AG09309 (cell line): ENCODE results near the gene GLIPR1.
"Not testable (repeated sequence)": the region's sequence is repeated elsewhere in the genome, so short reads cannot be mapped to it uniquely, and the experiment has no call there.

Experiments
- DNase-seq: peaks from one replicate; pipeline ENCODE4 v3.0.0-alpha.2; 2010; ENCODE audit warnings: low read depth
- H3K4me3 ChIP-seq: 2 replicates; pipeline ENCODE4 v1.5.1; 2011; ENCODE audit warnings: mild to moderate bottlenecking, low read depth, low read length, moderate library complexity; ENCODE audit not compliant: control insufficient read depth
- TF ChIP-seq, protein P1 (sequence below): IDR thresholded peaks from 2 replicates; pipeline ENCODE4 v1.5.1; 2011; ENCODE audit warnings: mild to moderate bottlenecking, low read depth, low read length, inconsistent platforms; ENCODE audit not compliant: insufficient read depth, control insufficient read depth; ENCODE audit errors: missing control alignments

GLIPR1 gene

DNA sequence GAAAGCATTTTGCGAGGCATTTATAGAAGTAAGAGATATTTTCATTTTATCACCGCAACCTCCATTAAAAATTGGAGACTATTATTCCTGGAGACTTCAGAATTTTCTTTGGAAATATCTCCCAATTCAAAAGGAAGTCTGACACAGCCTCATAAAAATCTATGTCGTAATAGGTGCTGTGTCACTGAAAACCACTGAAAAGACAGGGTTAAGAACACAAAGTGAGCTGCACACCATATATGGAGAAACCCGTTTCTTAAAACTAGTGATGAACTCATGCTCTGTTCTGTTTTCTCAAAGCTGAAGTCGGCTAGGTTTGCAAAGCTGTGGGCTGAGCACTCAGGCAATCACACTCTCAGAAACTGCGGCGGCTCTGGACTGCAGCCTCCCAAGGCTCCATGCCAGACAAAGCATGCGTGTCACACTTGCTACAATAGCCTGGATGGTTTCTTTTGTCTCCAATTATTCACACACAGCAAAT lies at the start of gene GLIPR1:
GLIPR1 (plus strand) TSS at position 287 of the 481 bp plus-strand sequence; CDS start at position 413, 126 bp downstream.
- TF ChIP-seq, protein P1, sequence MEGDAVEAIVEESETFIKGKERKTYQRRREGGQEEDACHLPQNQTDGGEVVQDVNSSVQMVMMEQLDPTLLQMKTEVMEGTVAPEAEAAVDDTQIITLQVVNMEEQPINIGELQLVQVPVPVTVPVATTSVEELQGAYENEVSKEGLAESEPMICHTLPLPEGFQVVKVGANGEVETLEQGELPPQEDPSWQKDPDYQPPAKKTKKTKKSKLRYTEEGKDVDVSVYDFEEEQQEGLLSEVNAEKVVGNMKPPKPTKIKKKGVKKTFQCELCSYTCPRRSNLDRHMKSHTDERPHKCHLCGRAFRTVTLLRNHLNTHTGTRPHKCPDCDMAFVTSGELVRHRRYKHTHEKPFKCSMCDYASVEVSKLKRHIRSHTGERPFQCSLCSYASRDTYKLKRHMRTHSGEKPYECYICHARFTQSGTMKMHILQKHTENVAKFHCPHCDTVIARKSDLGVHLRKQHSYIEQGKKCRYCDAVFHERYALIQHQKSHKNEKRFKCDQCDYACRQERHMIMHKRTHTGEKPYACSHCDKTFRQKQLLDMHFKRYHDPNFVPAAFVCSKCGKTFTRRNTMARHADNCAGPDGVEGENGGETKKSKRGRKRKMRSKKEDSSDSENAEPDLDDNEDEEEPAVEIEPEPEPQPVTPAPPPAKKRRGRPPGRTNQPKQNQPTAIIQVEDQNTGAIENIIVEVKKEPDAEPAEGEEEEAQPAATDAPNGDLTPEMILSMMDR = no peak
- DNase-seq = peak; percentile 98
- peak within 1 kb of the TSS; percentile 36 for H3K4me3 ChIP-seq

DNA sequence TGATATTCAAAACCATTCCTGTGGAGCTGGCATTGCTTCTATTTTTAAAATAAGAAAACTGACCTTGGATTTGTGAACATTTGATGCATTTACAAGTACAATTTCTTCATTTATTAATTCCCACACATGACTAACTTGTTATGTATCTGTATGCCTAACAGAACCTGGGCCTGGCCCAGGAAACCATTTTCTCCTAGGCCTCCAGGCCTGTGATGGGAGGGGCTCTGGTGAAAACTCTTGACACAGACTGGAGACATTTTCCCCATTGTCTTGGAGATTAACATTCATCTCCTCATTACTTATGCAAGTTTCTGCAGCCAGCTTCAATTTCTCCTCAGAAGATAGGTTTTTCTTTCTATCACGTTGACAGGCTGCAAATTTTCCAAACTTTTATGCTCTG lies 47.6 kb upstream of the GLIPR1 start:
- no peak overlapping the region for H3K4me3 ChIP-seq
- DNase-seq = no peak
- TF ChIP-seq, protein P1 = no peak

DNA sequence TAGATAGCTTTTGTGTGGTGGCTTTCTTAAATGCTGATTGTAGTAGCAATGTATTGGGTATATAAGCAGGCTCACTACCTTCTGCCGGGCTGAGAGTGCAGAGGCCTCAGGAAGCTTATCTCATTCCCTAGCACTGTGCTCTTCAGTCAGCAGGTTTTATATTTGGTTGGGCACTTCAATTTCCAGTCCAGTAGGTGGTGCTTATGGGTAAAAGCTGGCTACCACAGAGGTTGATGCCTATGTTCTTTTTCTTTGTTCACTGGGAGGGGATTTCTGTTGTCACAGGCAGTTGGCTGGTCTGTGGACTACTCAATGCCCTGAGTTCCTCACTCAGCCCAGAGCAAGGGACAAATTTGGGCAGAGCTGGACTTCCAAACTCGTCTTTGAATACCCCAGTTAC lies 43.0 kb upstream of the GLIPR1 start:
- DNase-seq = no peak
- TF ChIP-seq, protein P1 = peak; percentile 40

DNA sequence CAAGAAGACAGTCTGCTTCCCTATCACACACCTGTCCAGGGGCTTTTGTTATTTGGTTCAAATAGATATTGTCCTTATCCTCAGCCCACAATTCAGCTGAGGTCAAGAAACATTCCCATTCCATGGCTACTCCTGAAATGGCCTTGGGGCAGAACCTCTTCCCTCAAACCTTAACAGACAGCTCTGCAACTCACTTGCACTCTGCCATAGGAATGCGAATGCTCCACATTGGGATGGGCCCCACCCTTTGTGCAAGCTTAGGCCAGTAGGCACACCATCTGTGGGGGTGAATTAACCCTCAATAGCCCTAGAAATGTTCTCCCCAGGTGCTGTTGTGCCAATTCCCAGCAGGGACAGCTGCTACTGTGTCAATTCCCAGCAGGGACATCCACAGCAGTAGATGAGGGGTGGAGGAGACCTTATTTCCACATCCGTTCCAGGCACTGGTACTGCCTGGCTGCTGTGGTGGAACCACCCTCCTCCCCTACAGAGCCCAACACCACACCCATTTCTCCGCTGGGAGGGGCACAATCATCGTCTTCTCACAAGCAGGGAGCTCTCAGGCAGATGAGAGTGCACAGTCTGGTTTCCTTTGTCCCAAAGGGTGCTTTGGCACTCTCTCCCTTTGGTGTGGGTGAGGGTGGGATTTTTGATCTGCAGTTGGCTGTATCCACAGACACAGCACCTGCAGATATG lies 42.3 kb upstream of the GLIPR1 start:
- TF ChIP-seq, protein P1 = no peak
- DNase-seq = no peak
- H3K4me3 ChIP-seq = no peak overlapping the region

More for the DNA sequence above, 43.0 kb upstream of the GLIPR1 start:
- H3K4me3 ChIP-seq = no peak overlapping the region

DNA sequence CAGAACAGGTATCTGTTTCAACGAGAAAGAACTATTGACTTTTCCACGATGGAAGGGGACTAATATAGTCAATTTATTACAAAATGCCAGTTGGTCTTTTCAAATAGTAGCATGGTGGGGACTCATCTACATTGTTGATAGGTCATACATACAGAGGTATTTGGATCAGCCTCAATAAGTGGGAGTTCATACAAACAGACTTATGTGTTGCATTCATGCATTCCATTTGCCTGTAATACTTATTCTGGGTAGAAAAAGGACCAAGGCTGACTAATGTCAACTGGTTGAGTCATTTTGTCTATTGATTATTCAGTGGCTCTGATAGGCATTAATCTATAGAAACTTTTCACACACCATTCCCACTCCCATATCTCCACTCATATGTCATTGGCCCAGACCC lies 41.5 kb upstream of the GLIPR1 start:
- TF ChIP-seq, protein P1 = no peak
- no peak overlapping the region for H3K4me3 ChIP-seq
- no peak for DNase-seq

DNA sequence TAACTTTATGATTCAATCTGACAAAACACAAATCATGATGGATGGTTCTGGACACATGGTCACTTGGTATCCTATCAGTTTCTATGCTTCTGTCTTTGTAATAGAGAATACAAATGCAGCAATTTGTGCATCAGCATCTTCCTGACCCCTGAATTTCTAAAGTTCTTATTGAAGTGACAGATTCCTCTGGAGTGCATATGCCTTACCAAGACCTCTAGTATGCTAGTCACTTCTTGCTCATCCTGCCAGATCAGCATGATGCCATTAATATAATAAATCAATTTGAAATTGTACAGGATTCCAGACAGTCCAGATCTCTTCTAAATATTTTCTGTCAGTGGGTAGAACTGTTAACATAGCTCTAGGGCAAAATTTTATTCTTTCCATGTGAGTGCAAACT lies 40.6 kb upstream of the GLIPR1 start:
- no peak overlapping the region for H3K4me3 ChIP-seq
- TF ChIP-seq, protein P1 = no peak
- no peak for DNase-seq

DNA sequence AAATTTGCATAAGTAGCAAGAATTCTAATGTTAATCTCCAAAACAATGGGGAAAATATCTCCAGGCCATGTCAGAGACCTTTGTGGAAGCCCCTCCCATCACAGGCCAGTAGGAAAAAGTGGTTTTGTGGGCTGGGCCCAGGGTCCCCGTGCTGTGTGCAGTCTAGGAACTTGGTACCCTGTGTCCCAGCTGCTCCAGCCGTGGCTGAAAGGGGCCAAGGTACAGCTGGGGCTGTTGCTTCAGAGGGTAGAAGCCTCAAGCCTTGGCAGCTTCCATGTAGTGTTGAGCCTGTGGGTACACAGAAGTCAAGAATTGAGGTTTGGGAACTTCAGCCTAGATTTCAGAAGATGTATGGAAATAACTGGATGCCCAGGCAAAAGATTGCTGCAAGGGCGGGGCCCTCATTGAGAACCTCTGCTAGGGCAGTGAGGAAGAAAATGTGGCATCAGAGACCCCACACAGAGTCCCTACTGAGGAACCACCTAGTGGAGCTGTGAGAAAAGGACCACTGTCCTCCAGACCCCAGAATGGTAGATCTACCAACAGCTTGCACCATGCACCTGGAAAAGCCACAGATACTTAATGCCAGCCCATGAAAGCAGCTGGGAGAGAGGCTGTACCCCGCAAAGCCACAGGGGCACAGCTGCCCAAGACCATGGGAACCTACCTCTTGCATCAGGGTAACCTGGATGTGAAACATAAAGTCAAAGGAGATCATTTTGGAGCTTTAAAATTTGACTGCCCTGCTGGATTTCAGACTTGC lies 38.7 kb upstream of the GLIPR1 start:
- not testable (repeated sequence) for DNase-seq, H3K4me3 ChIP-seq

DNA sequence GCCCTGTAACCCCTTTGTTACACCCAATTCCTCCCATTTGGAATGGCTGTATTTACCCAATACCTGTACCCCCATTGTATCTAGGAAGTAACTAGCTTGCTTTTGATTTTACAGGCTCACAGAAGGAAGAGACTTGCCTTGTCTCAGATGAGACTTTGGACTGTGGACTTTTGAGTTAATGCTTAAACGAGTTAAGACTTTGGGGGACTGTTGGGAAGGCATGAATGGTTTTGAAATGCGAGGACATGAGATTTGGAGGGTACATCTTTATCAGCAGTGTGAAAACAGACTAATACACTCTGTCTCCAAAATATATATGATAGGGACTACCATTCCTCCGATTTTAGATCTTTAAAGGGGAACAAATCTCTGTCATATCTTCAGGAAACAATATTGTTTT lies 38.1 kb upstream of the GLIPR1 start:
- not testable (repeated sequence) for H3K4me3 ChIP-seq, DNase-seq
